Retina (tissue), 1 donor: ENCODE data around the gene RITA1.
"Not testable (repeated sequence)": the region's sequence is repeated elsewhere in the genome, so short reads cannot be mapped to it uniquely, and the experiment has no call there.

Experiments used
- DNase-seq: peaks from one replicate; pipeline ENCODE4 v3.0.0-alpha.2; 2016

The RITA1 gene, protein sequence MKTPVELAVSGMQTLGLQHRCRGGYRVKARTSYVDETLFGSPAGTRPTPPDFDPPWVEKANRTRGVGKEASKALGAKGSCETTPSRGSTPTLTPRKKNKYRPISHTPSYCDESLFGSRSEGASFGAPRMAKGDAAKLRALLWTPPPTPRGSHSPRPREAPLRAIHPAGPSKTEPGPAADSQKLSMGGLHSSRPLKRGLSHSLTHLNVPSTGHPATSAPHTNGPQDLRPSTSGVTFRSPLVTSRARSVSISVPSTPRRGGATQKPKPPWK

DNA sequence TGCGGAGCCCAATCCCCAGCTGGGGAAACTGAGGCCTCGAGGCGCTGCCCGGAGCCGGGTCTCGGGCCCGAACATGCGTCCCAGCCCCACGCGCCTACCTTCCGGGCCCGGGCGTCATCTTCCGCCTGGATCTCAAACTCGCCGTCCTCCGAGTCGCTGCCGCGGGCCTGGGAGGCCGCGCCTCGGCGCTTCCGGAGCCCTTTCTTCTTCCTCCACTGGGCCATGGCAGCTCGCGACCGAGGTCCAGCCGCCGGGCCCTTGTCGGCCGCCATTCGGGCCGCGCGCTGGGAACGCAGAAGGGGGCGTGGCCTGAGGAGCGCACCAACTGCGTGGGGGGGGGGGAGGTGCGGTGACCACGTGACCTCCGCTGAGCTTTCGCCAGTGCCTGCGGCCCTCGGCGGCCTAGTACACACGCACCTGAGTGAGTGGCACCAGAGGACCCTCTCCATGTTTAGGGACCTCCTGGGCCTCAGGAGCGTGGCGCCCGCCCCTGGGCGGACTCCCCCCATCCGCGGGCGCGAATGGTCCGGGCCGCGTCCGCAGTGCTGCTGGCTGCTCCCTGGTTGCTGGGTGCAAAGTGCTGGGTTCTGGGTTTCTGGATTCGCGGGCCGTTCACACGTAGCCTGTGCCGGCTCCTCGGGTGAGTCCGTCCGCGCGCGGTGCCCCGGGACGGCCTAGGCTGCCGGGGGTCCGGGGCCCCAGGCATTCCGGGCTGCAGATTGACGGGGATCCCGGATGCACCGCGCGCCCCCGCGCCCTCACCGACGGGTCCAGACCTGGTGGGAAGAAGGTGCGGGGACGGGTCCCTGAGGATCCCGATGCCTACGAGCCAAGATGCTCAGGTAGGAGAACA lies at the start of gene RITA1, which contains the start of gene DDX54:
Gene RITA1 (plus strand): TSS at position 542 of the 853 bp plus-strand sequence. CDS start 1,026 bp downstream, outside the sequence.
Gene DDX54 (minus strand): TSS at position 299 of the 853 bp plus-strand sequence. CDS start 27 bp downstream, at position 272.
- DNase-seq, result peak; percentile 97

DNA sequence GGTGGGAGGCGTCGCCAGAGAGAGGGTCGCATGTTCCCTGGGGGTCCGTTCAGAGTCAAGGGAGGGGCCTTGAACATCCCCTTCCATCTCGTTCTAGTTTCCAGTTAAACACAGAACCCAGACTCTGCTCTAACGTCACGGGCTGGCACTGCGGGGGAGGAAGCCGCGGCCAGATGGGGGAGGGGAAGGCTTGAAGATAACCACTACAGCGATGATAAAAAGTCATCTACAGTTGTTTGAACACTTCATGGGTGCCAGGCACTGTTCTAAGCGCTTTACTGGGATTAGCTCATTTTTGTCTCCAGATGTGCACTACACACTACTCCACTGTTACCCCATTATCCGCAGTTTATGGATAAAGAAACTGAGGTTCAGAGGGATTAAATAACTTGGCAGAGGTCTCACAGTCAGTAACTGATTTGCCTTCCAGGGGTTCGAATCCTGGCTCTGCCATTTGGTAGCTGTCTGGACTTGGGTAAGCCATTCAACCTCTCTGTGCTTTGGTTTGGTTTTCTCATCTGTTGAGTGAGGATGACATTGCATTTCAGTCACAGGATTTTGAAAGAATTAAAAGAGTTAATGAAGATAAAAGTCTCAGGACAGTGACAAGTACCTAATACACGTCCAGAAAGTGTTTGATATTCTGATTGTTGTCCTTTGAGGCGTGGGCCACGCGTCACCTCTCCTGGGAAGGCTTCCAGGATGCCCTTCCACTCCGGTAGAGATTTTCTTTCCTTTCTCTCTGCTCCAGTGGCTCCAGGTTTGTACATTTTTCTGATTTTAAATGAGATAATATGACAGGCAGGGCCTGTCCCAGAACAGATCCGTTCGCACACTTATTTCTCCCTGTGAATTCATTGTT lies 49.2 kb upstream of the RITA1 start:
- DNase-seq, result no peak

DNA sequence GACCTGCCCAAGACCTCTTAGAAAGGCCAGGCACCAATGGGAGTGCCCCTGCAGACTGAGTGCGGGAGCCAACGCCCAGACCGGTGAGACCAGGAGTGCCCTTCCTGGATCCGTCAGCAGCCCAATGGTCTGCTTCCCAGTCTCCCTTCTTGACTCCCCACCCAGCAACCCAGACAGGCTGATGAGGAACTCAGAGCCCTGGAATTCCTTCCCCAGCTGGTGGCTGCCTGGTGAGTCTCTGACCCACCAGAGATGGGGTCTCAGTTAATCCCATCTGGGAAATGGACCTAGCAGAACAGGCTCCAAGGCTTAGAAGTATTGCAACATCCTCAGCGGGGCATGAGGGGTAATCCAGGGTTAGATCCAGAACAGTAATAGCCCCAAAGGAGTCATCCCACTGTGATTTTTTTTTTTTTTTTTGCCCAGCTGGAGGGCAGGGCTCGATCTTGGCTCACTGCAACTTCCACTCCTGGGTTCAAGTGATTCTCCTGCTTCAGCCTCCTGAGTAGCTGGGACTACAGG lies 48.5 kb upstream of the RITA1 start:
- no peak for DNase-seq

DNA sequence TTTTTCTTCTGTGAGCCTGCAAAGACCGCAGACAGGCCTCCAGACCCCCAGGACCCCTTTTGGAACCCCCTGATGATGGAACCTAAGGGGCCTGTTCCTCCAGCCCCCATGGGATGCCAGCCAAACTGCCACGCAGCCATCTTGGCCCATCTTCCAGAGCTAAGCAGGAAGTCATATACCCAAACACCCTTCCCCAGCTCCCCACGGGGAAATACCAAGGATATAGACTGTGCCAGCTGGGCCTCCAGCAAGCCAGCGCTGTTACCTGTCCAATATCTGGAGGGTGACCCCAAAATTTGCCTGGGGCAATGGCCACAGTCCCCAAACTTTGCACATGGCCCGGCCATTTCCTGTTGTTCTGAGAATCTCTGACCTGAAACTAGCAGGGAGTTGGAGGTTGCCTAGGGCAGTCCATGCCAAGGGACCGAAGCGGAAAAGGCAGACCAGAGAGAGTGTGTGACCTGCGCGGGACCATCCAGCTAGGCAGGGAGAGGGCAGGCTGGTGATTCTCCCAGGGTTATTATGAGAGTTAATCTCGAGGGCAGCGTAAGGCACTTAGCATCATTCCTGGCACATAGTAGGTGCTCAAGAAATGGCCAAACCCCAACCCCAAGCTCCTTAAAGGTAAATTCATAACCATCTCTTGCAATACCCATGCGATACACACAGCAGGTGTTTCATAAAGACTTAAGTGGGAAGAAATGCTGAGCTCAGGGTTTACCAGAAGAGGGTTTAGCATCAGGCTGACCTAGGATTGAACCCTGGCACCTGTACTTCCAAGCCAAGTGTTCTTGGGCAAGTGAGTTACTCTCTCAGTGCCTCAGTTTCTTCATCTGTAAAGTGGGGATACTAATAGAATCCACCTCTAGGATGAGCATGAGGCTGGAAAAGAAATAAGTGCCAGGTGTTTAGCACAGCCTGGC lies 47.4 kb upstream of the RITA1 start:
- DNase-seq, result no peak

DNA sequence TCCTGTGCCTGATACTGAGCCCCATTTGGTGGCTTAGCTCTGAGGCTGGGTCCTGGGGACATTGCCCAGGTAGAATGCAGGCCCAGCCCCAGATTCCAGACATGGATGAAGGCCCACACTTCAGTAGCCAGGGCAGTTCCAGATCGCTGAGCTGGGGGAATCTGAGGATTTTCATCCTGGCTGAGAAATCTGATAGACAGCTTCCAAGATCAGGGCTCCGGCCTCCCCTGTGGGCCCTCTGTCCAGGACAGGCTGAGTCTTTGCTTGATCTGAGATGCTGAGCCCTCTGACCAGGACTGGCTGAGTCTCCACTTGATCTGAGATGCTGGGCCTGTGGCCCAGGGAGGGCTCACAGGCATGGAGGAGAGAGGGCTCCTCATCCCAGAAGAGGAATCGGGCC lies 46.7 kb upstream of the RITA1 start:
- no peak for DNase-seq

DNA sequence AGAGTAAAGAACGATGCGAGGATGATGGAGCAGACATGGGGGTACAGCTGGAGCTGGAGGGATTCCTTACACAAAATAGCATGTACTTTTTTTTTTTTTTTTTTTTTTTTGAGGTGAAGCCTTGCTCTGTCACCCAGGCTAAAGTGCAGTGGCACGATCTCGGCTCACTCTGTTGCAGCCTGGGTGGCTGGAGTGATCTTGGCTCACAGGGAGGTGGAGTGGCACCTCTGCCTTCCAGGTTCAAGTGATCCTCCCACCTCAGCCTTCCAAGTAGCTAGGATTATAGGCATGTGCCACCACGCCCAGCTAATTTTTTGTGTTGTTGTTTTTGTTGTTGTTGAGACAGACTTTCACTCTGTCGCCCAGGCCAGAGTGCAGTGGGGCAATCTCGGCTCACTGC lies 44.8 kb upstream of the RITA1 start:
- no peak for DNase-seq

DNA sequence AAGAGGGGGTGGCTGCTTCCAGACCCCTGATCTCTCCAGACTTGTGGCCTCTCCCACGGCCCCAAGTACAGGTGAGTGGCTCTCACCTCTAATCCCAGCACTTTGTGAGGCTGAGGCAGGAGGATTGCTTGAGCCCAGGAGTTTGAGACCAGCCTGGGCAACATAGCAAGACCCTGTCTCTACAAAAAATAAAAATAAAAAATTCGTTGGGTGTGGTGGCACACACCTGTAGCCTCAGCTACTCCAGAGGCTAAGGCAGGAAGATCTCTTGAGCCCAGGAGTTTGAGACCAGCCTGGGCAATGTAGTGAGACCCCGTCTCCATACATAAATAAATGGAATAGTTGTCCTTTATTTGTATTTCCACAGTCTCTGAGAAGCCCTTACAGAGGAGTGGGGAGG lies 43.8 kb upstream of the RITA1 start:
- not testable (repeated sequence) for DNase-seq

DNA sequence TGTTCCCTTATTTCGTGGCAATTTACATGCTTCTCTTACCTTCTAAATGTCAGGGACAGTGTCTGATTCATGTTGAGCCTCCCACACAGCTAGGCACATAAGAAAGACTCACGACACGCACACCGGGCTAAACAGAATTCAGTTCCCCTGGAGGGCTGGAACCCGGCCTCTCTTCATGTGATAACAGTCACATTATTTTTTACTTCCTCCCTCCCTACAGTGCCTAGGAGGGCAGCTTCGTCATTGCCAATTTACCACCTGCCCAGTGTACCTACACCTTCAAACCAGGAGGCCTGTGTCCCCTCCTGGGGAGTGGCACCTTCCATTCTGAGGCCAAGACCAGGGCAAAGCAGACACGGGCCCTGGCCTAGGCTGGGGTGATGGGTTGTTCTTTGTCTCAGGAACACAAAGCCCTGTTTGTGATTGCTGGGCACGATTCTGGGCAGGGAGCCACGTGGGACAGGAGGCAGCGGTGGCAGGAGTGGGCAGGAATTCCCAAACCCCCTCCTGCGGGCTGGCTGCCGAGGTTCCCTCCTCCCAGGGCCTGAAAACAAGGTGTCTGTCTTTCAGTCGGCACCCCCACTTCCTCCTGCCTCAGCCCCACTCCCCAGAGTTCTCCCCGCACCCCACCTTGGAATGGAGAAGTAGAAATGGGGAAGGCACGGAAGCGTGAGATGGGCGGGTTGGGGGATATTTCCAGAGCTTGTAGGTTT lies 43.2 kb upstream of the RITA1 start:
- DNase-seq, result no peak

DNA sequence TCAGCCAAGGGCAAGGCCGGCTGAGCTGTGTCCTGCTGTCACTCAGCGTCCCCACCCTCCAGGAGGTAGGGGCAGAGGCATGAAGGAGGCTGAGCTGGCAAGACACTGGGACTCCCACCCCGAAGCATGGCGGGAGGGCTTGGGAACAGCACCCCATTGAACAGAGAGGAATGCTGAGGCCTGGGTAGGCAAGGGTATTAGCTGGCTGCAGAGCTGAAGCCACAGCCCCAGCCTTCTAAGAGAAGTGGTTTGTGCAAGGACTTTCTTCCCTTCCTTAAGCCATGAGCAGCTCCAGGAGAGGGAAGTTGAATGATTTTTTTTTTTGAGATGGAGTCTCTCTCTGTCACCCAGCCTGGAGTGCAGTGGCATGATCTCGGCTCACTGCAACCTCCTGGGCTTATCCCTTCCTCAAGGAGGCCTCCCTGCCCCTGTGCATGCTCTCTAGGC lies 42.6 kb upstream of the RITA1 start:
- DNase-seq, result no peak

DNA sequence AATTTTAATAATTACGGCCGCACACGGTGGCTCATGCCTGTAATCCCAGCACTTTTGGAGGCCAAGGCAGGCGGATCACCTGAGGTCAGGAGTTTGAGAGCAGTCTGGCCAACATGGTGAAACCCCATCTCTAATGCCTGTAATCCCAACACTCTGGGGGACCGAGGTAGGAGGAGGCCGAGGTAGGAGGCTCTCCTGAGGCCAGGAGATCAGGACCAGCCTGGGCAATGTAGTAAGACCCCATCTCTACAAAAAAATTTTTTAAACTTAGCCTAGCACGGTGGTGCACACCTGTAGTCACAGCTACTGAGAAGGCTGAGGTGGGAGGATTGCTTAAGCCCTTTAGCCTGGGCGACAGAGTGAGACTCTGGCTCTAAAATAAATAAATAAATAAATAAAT lies 41.6 kb upstream of the RITA1 start:
- no peak for DNase-seq

DNA sequence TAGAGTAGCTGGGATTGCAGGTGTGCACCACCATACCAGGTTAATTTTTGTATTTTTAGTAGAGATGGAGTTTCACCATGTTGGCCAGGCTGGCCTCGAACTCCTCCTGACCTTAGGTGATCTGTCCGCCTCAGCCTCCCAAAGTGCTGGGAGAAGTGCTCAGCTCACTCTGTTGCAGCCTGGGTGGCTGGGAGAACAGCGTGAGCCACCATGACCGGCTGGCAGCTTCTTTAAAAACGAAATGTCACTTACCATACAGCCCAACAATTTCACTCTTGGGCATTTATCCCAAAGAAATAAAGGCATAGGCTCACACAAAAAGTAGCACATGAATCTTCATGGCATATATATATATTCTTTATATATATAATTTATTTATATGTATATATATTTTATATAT lies 40.7 kb upstream of the RITA1 start:
- DNase-seq, result no peak

DNA sequence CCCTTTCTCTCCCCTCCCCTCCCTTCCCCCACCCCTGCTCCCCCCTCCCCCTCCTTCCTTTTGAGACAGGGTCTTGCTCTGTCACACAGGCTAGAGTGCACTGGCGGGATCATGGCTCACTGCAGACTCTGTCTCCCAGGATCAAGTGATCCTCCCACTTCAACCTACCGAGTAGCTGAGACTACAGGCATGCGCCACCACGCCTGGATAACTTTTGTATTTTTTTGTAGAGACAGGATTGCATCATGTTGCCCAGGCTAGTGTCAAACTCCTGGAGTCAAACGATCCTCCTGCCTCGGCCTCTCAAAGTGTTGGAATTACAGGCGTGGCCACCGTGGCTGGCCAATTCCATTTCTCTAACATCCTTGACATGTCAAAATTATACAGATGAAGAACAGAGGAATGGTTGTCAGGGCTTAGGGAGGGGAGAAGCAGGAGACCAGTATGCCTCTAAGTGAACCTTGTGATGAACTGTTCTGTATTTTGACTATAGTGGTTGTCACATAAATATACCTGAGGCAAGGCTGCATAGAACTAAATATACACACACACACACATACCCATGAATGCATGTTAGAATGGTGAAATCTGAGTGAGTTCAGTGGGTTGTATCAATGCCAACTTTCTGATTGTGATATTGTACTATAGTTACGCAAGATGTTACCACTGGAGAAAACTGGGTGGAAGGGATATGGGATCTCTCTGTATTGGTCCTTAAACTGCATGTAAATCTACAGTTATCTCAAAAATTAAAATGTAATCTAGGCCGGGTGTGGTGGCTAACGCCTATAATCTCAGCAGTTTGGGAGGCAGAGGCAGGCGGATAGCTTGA lies 39.6 kb upstream of the RITA1 start:
- DNase-seq, result no peak

DNA sequence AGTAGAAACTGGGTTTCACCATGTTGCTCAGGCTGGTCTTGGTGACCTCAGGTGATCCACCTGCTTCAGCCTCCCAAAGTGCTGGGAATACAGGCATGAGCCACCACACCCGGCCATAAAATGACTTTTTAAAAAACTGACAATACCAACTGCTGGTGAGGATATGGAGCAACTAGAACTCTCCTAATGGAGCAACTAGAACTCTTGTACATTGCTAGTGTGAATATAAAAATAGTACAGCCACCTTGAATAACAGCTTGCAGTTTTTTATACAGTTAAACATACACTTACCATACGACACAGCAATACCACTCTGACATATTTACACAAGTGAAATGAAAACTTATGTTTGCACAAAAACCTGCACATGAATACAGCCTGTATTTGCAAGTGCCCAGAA lies 38.5 kb upstream of the RITA1 start:
- DNase-seq, result no peak

DNA sequence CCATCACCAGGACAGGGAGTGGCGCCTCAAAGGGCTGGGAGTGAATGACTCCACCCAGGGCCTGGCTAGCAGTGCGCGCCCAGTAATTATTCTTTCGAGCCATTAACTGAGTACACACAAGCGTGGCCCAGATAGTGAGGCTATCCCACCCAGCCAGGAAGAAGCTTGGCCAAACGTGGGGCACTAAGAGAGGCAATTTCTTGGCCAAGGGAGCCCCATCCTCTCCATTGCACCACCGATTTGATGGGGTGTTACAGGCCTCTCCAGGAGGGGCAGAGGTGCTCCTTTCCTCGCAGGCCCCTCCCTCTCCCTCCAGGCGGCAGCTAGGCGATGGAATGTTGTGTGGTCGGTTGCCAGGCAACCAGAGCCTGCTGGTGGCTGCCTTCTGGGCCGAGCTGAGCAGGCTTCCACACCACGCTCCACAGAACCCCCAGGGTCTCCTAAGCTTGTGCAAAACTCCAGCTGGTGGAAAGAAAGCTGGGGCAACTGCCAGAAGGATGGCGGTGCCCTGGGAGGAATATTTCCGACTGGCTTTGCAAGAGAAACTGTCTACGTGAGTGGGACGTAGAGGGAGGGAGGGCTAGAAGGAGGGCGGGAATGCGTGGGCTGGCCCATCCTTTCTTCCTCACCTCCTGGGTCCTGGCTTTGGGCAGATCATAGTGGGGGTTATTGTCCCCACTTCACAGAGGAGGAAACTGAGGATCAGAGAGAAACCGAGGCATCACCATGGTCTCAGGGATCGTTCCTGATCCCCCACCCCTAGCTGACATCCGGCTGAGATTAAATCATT lies 36.0 kb upstream of the RITA1 start, which contains the start of gene CFAP73:
Gene CFAP73 (plus strand): TSS at position 364 of the 790 bp plus-strand sequence. CDS start 134 bp downstream, at position 498.
- peak; percentile 93 for DNase-seq

DNA sequence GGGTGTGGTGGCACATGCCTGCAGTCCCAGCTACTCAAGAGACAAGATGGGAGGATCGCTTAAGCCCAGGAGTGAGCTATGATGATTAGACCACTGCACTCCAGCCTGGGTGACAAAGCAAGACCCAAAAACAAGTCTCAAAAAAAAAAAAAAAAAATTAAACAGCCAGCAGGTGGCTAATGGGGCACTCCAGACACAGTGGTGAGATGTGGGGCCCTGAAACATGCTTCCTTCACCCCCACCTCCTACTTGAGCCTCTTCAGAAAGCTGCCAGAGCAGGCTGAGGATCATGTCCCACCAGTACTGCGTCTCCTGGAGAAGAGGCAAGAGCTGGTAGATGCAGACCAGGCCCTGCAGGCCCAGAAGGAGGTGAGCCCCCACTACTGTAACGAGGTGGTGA lies 33.9 kb upstream of the RITA1 start:
- DNase-seq, result no peak

DNA sequence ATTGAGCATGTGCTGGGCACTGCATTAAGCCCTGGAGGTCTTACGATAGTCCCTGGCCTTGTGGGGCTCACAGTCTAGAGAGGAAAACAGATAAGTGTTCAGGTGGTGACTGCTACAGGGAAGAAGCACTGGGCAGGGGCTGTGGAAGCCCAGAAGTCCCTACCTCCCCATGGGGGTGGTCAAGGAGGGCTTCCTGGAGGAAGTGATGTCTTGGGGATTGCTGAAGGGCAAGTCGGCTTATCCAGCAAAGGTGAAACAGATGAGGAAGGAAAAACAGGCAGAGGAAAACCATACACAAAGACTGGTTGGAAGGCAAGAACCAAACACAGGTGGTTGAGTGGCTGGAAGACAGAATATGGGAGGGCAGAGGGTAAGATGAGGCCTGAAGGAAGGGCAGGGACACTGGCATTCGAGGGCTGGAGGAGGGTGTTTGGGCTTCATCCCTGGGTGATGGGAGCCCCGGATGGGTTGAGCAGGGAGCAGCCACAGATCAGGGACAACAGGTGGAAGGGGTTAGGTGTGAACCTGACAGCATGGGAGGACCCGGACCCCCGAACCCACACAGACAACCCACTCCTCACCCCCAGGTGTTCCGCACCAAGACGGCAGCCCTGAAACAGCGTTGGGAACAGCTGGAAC lies 33.2 kb upstream of the RITA1 start:
- no peak for DNase-seq

DNA sequence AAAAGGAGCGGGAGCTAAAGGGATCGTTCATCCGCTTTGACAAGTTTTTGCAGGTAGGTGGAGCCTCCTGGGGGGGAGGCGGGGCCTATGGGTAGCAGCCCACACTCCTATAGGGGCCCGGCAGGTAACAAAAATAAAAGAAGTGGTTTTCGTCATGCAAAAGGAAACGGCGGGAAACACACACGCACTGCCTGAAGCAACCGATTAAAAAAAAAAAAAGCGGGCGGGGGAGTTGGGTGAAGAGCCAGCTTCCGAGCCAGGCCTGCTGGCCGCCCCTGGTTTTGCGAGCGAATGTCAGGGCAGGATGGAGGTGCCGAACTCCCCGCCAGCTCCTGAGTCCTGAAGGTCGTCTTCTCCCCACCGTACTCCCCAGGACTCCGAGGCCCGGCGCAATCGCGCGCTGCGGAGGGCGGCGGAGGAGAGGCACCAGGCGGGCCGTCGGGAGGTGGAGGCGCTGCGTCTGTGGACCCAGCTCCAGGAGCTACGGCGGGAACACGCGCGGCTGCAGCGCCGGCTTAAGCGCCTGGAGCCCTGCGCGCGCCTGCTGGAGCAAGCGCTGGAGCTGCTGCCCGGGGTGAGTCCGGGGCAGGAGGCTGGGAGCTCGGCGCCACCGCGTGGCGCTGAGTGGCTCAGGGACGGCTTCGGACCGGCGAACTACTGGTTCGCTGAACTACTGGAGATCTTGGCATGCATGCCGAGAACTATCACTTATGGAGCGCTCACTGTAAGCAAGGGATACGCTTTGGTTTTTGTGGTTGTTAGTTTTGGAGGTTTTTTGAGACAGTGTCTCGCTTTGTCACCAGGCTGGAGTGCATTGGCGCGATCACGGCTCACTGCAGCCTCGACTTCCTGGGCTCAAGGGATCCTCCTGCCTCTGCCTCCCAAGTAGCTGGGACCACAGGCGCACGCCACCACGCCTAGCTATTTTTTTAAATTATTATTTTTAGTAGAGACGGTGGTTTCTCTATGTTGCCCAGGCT lies 32.4 kb upstream of the RITA1 start:
- peak; percentile 91 for DNase-seq
